ENCODE measurements around the gene B3GLCT. TPM values are rescaled to one million over a fixed set of nuclear protein-coding genes. Genes with fewer than 3 reads are reported as not detected.

Gene B3GLCT
- polyA plus RNA-seq, 1 of the 3 experiments (the other 2 are of a cell fraction): 2.4 TPM

GRCh38 chr13:31199849-31200636, at the start of gene B3GLCT (continued):
- peak; percentile 39; the same call in 1 of the 2 replicates for TF ChIP-seq TAF1 (IDR thresholded peaks at IDR 0.05; ENCODE audit: borderline replicate concordance, low read depth, low read length)
- TF ChIP-seq GABPA (IDR thresholded peaks at IDR 0.05; ENCODE audit: low read depth): no peak
- peak in 1 of 2 experiments; percentile 32; a peak in 1 of 4 replicates for TF ChIP-seq EP300 (IDR thresholded peaks at IDR 0.05; ENCODE audit: borderline replicate concordance in 1 of 2, low read depth in 1 of 2, low read length in 1 of 2)

GRCh38 chr13:31150315-31150985, 49.3 kb upstream of the B3GLCT start:
- Histone ChIP-seq H3K9ac (no peak overlapping the region), H3K27ac (ENCODE audit: low read depth in 2 of 2, low read length in 1 of 2) (peak overlapping the region in 1 of 2 experiments; percentile 55; a peak in 1 of 4 replicates), H4K20me1 (ENCODE audit: insufficient read depth) (no peaks in the 10 kb centered on the region), H3K27me3 (ENCODE audit: insufficient read depth) (no peaks in the 10 kb centered on the region), H3K79me2 (ENCODE audit: insufficient read depth) (peaks cover 18% of the 10 kb centered on the region; the same call in 1 of the 2 replicates), H2AFZ (ENCODE audit: low read depth) (no peak overlapping the region), H3K4me1 (ENCODE audit: control insufficient read depth in 1 of 2, insufficient read depth in 2 of 2, low read depth in 1 of 2, low read length in 1 of 2) (peaks cover 4 to 9% of the 10 kb centered on the region in 2 experiments; a peak in 2 of 4 replicates), H3K4me3 (ENCODE audit: low read depth in 2 of 2, low read length in 1 of 2) (no peak overlapping the region), H3K9me2 (no peaks in the 10 kb centered on the region), H3F3A (replicated peaks; ENCODE audit: insufficient read depth) (no peaks in the 10 kb centered on the region), H3K4me2 (no peak overlapping the region), H3K9me3 (no peaks in the 10 kb centered on the region), H3K36me3 (replicated peaks in 1 of 2; ENCODE audit: control insufficient read depth in 1 of 2, insufficient read depth in 2 of 2, low read length in 1 of 2) (peaks cover 96 to 100% of the 10 kb centered on the region in 2 experiments)
- CTCF ChIA-PET: interaction anchor here (0.8 to 3.3 kb wide), 3 partner anchors 10 to 49 kb away, joined by 3 to 8 read pairs (median 4); partner anchors contain the start of gene B3GLCT
- 96% methylated on average over 4 of the region's 4 CpGs for WGBS (ENCODE audit: low lambda C conversion rate)
- no peak for DNase-seq
- POLR2A ChIA-PET: no interaction called here
- TF ChIP-seq TCF12 (IDR thresholded peaks at IDR 0.05) (no peak), USF2 (IDR thresholded peaks at IDR 0.05; ENCODE audit: borderline replicate concordance, low read depth, low read length) (no peak), TEAD4 (IDR thresholded peaks at IDR 0.05; ENCODE audit: borderline replicate concordance, insufficient read depth) (no peak), TAF1 (IDR thresholded peaks at IDR 0.05; ENCODE audit: borderline replicate concordance, low read depth, low read length) (no peak), MEF2A (IDR thresholded peaks at IDR 0.05; ENCODE audit: borderline replicate concordance, low read depth) (no peak), RCOR1 (IDR thresholded peaks at IDR 0.05; ENCODE audit: low read length) (no peak), FOXJ3 (CRISPR knock-in tag; IDR thresholded peaks at IDR 0.05) (no peak), NRF1 (IDR thresholded peaks at IDR 0.05; ENCODE audit: low read depth, low read length) (no peak)

- POLR2A ChIA-PET: no interaction called here
- TF ChIP-seq RCOR1 (IDR thresholded peaks at IDR 0.05; ENCODE audit: low read length): no peak
- no peak for TF ChIP-seq PBX3 (IDR thresholded peaks at IDR 0.05)
- TF ChIP-seq YY1 (IDR thresholded peaks at IDR 0.05; ENCODE audit: low read depth): no peak
- no peak for TF ChIP-seq EP300 (IDR thresholded peaks at IDR 0.05; ENCODE audit: borderline replicate concordance in 1 of 2, low read depth in 1 of 2, low read length in 1 of 2)
- TF ChIP-seq EZH2phosphoT487 (IDR thresholded peaks at IDR 0.05; ENCODE audit: borderline replicate concordance, low read depth): no peak
- no peak for TF ChIP-seq ZBTB33 (IDR thresholded peaks at IDR 0.05; ENCODE audit: borderline replicate concordance, low read depth)
- TF ChIP-seq MAX (IDR thresholded peaks at IDR 0.05; ENCODE audit: low read depth): no peak
- no peak for TF ChIP-seq RAD21 (IDR thresholded peaks at IDR 0.05; ENCODE audit: low read length)
- TF ChIP-seq FOXM1 (IDR thresholded peaks at IDR 0.05; ENCODE audit: low read depth): no peak
- no peak for TF ChIP-seq CHD2 (IDR thresholded peaks at IDR 0.05; ENCODE audit: low read length, partially characterized antibody)
- Histone ChIP-seq H4K20me1 (ENCODE audit: insufficient read depth) (no peaks in the 10 kb centered on the region), H3K9me3 (no peaks in the 10 kb centered on the region), H3K27me3 (ENCODE audit: insufficient read depth) (no peaks in the 10 kb centered on the region), H3K4me1 (ENCODE audit: control insufficient read depth in 1 of 2, insufficient read depth in 2 of 2, low read depth in 1 of 2, low read length in 1 of 2) (peaks cover 4 to 9% of the 10 kb centered on the region in 2 experiments; a peak in 2 of 4 replicates), H2AFZ (ENCODE audit: low read depth) (no peak overlapping the region), H3F3A (replicated peaks; ENCODE audit: insufficient read depth) (no peaks in the 10 kb centered on the region), H3K4me2 (no peak overlapping the region), H3K27ac (ENCODE audit: low read depth in 2 of 2, low read length in 1 of 2) (no peak overlapping the region), H3K9me2 (no peaks in the 10 kb centered on the region), H3K36me3 (replicated peaks in 1 of 2; ENCODE audit: control insufficient read depth in 1 of 2, insufficient read depth in 2 of 2, low read length in 1 of 2) (peaks cover 91 to 93% of the 10 kb centered on the region in 2 experiments), H3K4me3 (ENCODE audit: low read depth in 2 of 2, low read length in 1 of 2) (no peak overlapping the region), H3K79me2 (ENCODE audit: insufficient read depth) (peaks cover 27% of the 10 kb centered on the region), H3K9ac (no peak overlapping the region)
- CTCF ChIA-PET: interaction anchor here (0.8 to 3.3 kb wide), 4 partner anchors 9 to 107 kb away, joined by 3 to 8 read pairs (median 4); partner anchors contain the start of gene B3GLCT
- WGBS (ENCODE audit: low lambda C conversion rate): 96% methylated on average over 3 of the region's 3 CpGs
- DNase-seq: no peak
Observed at GRCh38 chr13:31151837-31152236, 47.9 kb upstream of the B3GLCT start.
